ENCODE results near the gene OR52N5. TPM values are rescaled to one million over a fixed set of nuclear protein-coding genes. Genes with fewer than 3 reads are reported as not detected.

OR52N5 gene
- total and polyA plus RNA-seq, 2 experiments from 2014 or later, result not detected

GRCh38 chr11:5726351-5726750 lies 56.8 kb downstream of the OR52N5 start:
- Histone ChIP-seq H4K20me1 (replicated peaks; ENCODE audit: insufficient read depth) (no peaks in the 10 kb centered on the region), H3K27me3 (ENCODE audit: insufficient read depth) (no peaks in the 10 kb centered on the region), H3K9me2 (ENCODE audit: insufficient read depth) (no peaks in the 10 kb centered on the region), H3K4me3 (no peak overlapping the region), H3K36me3 (ENCODE audit: insufficient read depth) (no peaks in the 10 kb centered on the region), H3K27ac (ENCODE audit: low read depth) (no peak overlapping the region), H3F3A (replicated peaks; ENCODE audit: low read depth) (no peaks in the 10 kb centered on the region), H3K4me1 (ENCODE audit: insufficient read depth) (no peaks in the 10 kb centered on the region), H3K79me2 (replicated peaks; ENCODE audit: insufficient read depth) (no peaks in the 10 kb centered on the region), H2AFZ (no peak overlapping the region), H3K4me2 (no peak overlapping the region)
- H3K36me3 Mint-ChIP-seq (ENCODE audit: low read depth), result no peaks in the 10 kb centered on the region
- no peaks in the 10 kb centered on the region; the same call in 2 of the 3 replicates for H3K4me1 Mint-ChIP-seq
- no peak overlapping the region for H3K4me3 Mint-ChIP-seq
- peaks cover 5% of the 10 kb centered on the region for H3K27me3 Mint-ChIP-seq (ENCODE audit: insufficient read depth, low read depth, poor library complexity)
- ATAC-seq, result no peak
- TF ChIP-seq, protein P1, sequence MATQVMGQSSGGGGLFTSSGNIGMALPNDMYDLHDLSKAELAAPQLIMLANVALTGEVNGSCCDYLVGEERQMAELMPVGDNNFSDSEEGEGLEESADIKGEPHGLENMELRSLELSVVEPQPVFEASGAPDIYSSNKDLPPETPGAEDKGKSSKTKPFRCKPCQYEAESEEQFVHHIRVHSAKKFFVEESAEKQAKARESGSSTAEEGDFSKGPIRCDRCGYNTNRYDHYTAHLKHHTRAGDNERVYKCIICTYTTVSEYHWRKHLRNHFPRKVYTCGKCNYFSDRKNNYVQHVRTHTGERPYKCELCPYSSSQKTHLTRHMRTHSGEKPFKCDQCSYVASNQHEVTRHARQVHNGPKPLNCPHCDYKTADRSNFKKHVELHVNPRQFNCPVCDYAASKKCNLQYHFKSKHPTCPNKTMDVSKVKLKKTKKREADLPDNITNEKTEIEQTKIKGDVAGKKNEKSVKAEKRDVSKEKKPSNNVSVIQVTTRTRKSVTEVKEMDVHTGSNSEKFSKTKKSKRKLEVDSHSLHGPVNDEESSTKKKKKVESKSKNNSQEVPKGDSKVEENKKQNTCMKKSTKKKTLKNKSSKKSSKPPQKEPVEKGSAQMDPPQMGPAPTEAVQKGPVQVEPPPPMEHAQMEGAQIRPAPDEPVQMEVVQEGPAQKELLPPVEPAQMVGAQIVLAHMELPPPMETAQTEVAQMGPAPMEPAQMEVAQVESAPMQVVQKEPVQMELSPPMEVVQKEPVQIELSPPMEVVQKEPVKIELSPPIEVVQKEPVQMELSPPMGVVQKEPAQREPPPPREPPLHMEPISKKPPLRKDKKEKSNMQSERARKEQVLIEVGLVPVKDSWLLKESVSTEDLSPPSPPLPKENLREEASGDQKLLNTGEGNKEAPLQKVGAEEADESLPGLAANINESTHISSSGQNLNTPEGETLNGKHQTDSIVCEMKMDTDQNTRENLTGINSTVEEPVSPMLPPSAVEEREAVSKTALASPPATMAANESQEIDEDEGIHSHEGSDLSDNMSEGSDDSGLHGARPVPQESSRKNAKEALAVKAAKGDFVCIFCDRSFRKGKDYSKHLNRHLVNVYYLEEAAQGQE (IDR thresholded peaks at IDR 0.05; ENCODE audit: unreplicated experiment), result no peak
- TF ChIP-seq JUNB (IDR thresholded peaks at IDR 0.05; ENCODE audit: unreplicated experiment), result no peak
- no peak for TF ChIP-seq NANOG (IDR thresholded peaks at IDR 0.05; ENCODE audit: borderline replicate concordance)
- TF ChIP-seq ZNF462 (CRISPR knock-in tag; IDR thresholded peaks at IDR 0.05), result no peak
- TF ChIP-seq, protein P2, sequence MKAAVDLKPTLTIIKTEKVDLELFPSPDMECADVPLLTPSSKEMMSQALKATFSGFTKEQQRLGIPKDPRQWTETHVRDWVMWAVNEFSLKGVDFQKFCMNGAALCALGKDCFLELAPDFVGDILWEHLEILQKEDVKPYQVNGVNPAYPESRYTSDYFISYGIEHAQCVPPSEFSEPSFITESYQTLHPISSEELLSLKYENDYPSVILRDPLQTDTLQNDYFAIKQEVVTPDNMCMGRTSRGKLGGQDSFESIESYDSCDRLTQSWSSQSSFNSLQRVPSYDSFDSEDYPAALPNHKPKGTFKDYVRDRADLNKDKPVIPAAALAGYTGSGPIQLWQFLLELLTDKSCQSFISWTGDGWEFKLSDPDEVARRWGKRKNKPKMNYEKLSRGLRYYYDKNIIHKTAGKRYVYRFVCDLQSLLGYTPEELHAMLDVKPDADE (IDR thresholded peaks at IDR 0.05), result no peak
- H3K27ac Mint-ChIP-seq, result no peak overlapping the region
- H3K9me3 Mint-ChIP-seq, result no peaks in the 10 kb centered on the region
- no peak for DNase-seq (ENCODE audit: low spot score)

Other genes with a start within 250 kb of the OR52N5 start
- 0.28 TPM in 1 of 2 replicates, not detected in the other for gene OR52H1, start 234.8 kb downstream of the OR52N5 start, total RNA-seq (2014; rRNA removed; shearing (Covaris generic))
- gene OR52H1, start 234.8 kb downstream of the OR52N5 start, polyA plus RNA-seq (2016; fragmentation: Nextera tagmentation; extraction: Ambion mirVana), result not detected in 2 replicates
- gene OR52B6, start 202.5 kb downstream of the OR52N5 start, total RNA-seq (2014; rRNA removed; shearing (Covaris generic)), result not detected in 2 replicates
- not detected in 2 replicates for gene OR52B6, start 202.5 kb downstream of the OR52N5 start, polyA plus RNA-seq (2016; fragmentation: Nextera tagmentation; extraction: Ambion mirVana)
- 49.0 and 50.8 TPM in 2 replicates for gene TRIM6, start 186.7 kb downstream of the OR52N5 start, total RNA-seq (2014; rRNA removed; shearing (Covaris generic))
- 24.3 and 26.4 TPM in 2 replicates for gene TRIM6, start 186.7 kb downstream of the OR52N5 start, polyA plus RNA-seq (2016; fragmentation: Nextera tagmentation; extraction: Ambion mirVana)
- 1.1 and 2.6 TPM in 2 replicates for gene TRIM34, start 158.4 kb downstream of the OR52N5 start, total RNA-seq (2014; rRNA removed; shearing (Covaris generic))
- 0.57 and 1.9 TPM in 2 replicates for gene TRIM34, start 158.4 kb downstream of the OR52N5 start, polyA plus RNA-seq (2016; fragmentation: Nextera tagmentation; extraction: Ambion mirVana)
- 17.7 and 20.8 TPM in 2 replicates for gene TRIM5, start 98.3 kb downstream of the OR52N5 start, total RNA-seq (2014; rRNA removed; shearing (Covaris generic))
- gene TRIM5, start 98.3 kb downstream of the OR52N5 start, polyA plus RNA-seq (2016; fragmentation: Nextera tagmentation; extraction: Ambion mirVana), result 16.1 and 21.0 TPM in 2 replicates
- 30.9 and 41.1 TPM in 2 replicates for gene TRIM22, start 93.6 kb downstream of the OR52N5 start, total RNA-seq (2014; rRNA removed; shearing (Covaris generic))
- 17.8 and 23.9 TPM in 2 replicates for gene TRIM22, start 93.6 kb downstream of the OR52N5 start, polyA plus RNA-seq (2016; fragmentation: Nextera tagmentation; extraction: Ambion mirVana)
- 0.28 TPM in 1 of 2 replicates, not detected in the other for gene OR56B1, start 46.9 kb downstream of the OR52N5 start, total RNA-seq (2014; rRNA removed; shearing (Covaris generic))
- not detected in 2 replicates for gene OR56B1, start 46.9 kb downstream of the OR52N5 start, polyA plus RNA-seq (2016; fragmentation: Nextera tagmentation; extraction: Ambion mirVana)
- gene OR52N4, start 29.1 kb downstream of the OR52N5 start, total RNA-seq (2014; rRNA removed; shearing (Covaris generic)), result 0.27 TPM in 1 of 2 replicates, not detected in the other
- not detected in 2 replicates for gene OR52N4, start 29.1 kb downstream of the OR52N5 start, polyA plus RNA-seq (2016; fragmentation: Nextera tagmentation; extraction: Ambion mirVana)
- not detected in 2 replicates for gene OR52N1, start 7.9 kb upstream of the OR52N5 start, total RNA-seq (2014; rRNA removed; shearing (Covaris generic))
- gene OR52N1, start 7.9 kb upstream of the OR52N5 start, polyA plus RNA-seq (2016; fragmentation: Nextera tagmentation; extraction: Ambion mirVana), result not detected in 2 replicates
- 0.89 TPM in 1 of 2 replicates, not detected in the other for gene OR52N2, start 25.6 kb upstream of the OR52N5 start, total RNA-seq (2014; rRNA removed; shearing (Covaris generic))
- gene OR52N2, start 25.6 kb upstream of the OR52N5 start, polyA plus RNA-seq (2016; fragmentation: Nextera tagmentation; extraction: Ambion mirVana), result 0.19 and 0.43 TPM in 2 replicates
- 0.66 TPM in 1 of 2 replicates, not detected in the other for gene OR52E6, start 58.5 kb upstream of the OR52N5 start, total RNA-seq (2014; rRNA removed; shearing (Covaris generic))
- not detected in 2 replicates for gene OR52E6, start 58.5 kb upstream of the OR52N5 start, polyA plus RNA-seq (2016; fragmentation: Nextera tagmentation; extraction: Ambion mirVana)
- 0.21 TPM in 1 of 2 replicates, not detected in the other for gene OR52E8, start 74.3 kb upstream of the OR52N5 start, total RNA-seq (2014; rRNA removed; shearing (Covaris generic))
- gene OR52E8, start 74.3 kb upstream of the OR52N5 start, polyA plus RNA-seq (2016; fragmentation: Nextera tagmentation; extraction: Ambion mirVana), result not detected in 2 replicates
- gene OR52E4, start 97.3 kb upstream of the OR52N5 start, total RNA-seq (2014; rRNA removed; shearing (Covaris generic)), result not detected in 2 replicates
- gene OR52E4, start 97.3 kb upstream of the OR52N5 start, polyA plus RNA-seq (2016; fragmentation: Nextera tagmentation; extraction: Ambion mirVana), result not detected in 2 replicates
- gene OR52E5, start 109.9 kb upstream of the OR52N5 start, total RNA-seq (2014; rRNA removed; shearing (Covaris generic)), result not detected in 2 replicates
- gene OR52E5, start 109.9 kb upstream of the OR52N5 start, polyA plus RNA-seq (2016; fragmentation: Nextera tagmentation; extraction: Ambion mirVana), result not detected in 2 replicates
- not detected in 2 replicates for gene OR56A3, start 158.9 kb upstream of the OR52N5 start, total RNA-seq (2014; rRNA removed; shearing (Covaris generic))
- not detected in 2 replicates for gene OR56A3, start 158.9 kb upstream of the OR52N5 start, polyA plus RNA-seq (2016; fragmentation: Nextera tagmentation; extraction: Ambion mirVana)
- gene OR56A5, start 185.1 kb upstream of the OR52N5 start, total RNA-seq (2014; rRNA removed; shearing (Covaris generic)), result 1.9 TPM in 1 of 2 replicates, not detected in the other
- gene OR56A5, start 185.1 kb upstream of the OR52N5 start, polyA plus RNA-seq (2016; fragmentation: Nextera tagmentation; extraction: Ambion mirVana), result not detected in 2 replicates
- gene OR52L1, start 203.6 kb upstream of the OR52N5 start, total RNA-seq (2014; rRNA removed; shearing (Covaris generic)), result 0.17 TPM in 1 of 2 replicates, not detected in the other
- not detected in 2 replicates for gene OR52L1, start 203.6 kb upstream of the OR52N5 start, polyA plus RNA-seq (2016; fragmentation: Nextera tagmentation; extraction: Ambion mirVana)
- gene OR56A4, start 223.6 kb upstream of the OR52N5 start, total RNA-seq (2014; rRNA removed; shearing (Covaris generic)), result 0.10 and 0.23 TPM in 2 replicates
- gene OR56A4, start 223.6 kb upstream of the OR52N5 start, polyA plus RNA-seq (2016; fragmentation: Nextera tagmentation; extraction: Ambion mirVana), result 0.16 and 0.23 TPM in 2 replicates
- 0.35 and 0.97 TPM in 2 replicates for gene OR56A1, start 247.4 kb upstream of the OR52N5 start, total RNA-seq (2014; rRNA removed; shearing (Covaris generic))
- gene OR56A1, start 247.4 kb upstream of the OR52N5 start, polyA plus RNA-seq (2016; fragmentation: Nextera tagmentation; extraction: Ambion mirVana), result 0.06 and 0.10 TPM in 2 replicates